ENCODE measurements around the gene ZBTB2. TPM values are rescaled to one million over a fixed set of nuclear protein-coding genes. Genes with fewer than 3 reads are reported as not detected.

The ZBTB2 gene
- total and polyA plus RNA-seq, 2 donors (not counting 3 experiments of a cell fraction or from before 2014, with no cell fraction given): 11.8 to 13.1 TPM

GRCh38 chr6:151377095-151377494 is 14.3 kb downstream of the ZBTB2 start:
- no peaks in the 10 kb centered on the region for H3K9me1 ChIP-seq (replicated peaks; ENCODE audit: control insufficient read depth, extremely low read depth, insufficient read depth, low read length)
- intact Hi-C loops (cut with micrococcal nuclease): no loop called here
- peaks cover 51% of the 10 kb centered on the region for H3K79me2 ChIP-seq (ENCODE audit: control insufficient read depth, insufficient read depth, low read length)
- no peak overlapping the region for H2AFZ ChIP-seq (ENCODE audit: low read depth, low read length)
- dilution Hi-C loops (cut with MboI; ENCODE audit: extremely low pct_ligation_motif_present, low sequenced_read_pairs): no loop called here
- no peak overlapping the region for H3K9ac ChIP-seq (replicated peaks; ENCODE audit: extremely low read depth, insufficient read depth, low read length)
- no peak for TF ChIP-seq GATA2 (IDR thresholded peaks at IDR 0.05; ENCODE audit: insufficient read depth, insufficient read length, low read depth, low read length)
- TF ChIP-seq POLR2AphosphoS5 (IDR thresholded peaks at IDR 0.05; ENCODE audit: insufficient read depth, low read depth, low read length): no peak
- no peak for TF ChIP-seq JUN (IDR thresholded peaks at IDR 0.05; ENCODE audit: borderline replicate concordance, insufficient read depth, insufficient read length, low read depth)
- no peak for TF ChIP-seq EZH2 (IDR thresholded peaks at IDR 0.05; ENCODE audit: borderline replicate concordance, low read depth, low read length, severe bottlenecking)
- TF ChIP-seq MAX (IDR thresholded peaks at IDR 0.05; ENCODE audit: insufficient read depth, insufficient read length): no peak
- TF ChIP-seq, protein P1, sequence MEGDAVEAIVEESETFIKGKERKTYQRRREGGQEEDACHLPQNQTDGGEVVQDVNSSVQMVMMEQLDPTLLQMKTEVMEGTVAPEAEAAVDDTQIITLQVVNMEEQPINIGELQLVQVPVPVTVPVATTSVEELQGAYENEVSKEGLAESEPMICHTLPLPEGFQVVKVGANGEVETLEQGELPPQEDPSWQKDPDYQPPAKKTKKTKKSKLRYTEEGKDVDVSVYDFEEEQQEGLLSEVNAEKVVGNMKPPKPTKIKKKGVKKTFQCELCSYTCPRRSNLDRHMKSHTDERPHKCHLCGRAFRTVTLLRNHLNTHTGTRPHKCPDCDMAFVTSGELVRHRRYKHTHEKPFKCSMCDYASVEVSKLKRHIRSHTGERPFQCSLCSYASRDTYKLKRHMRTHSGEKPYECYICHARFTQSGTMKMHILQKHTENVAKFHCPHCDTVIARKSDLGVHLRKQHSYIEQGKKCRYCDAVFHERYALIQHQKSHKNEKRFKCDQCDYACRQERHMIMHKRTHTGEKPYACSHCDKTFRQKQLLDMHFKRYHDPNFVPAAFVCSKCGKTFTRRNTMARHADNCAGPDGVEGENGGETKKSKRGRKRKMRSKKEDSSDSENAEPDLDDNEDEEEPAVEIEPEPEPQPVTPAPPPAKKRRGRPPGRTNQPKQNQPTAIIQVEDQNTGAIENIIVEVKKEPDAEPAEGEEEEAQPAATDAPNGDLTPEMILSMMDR (IDR thresholded peaks at IDR 0.05; ENCODE audit: extremely low read depth in 1 of 2, insufficient read depth in 1 of 2, low read depth in 1 of 2, low read length in 2 of 2): no peak
- no peak for TF ChIP-seq FOS (IDR thresholded peaks at IDR 0.05; ENCODE audit: borderline replicate concordance, insufficient read depth, low read length)
- TF ChIP-seq MYC (IDR thresholded peaks at IDR 0.05; ENCODE audit: low read depth, low read length): no peak
- H3K36me3 ChIP-seq (ENCODE audit: control insufficient read depth in 2 of 2, extremely low read depth in 1 of 2, insufficient read depth in 2 of 2, low read length in 2 of 2): no peaks in the 10 kb centered on the region
- no peaks in the 10 kb centered on the region for H3K9me3 ChIP-seq (replicated peaks; ENCODE audit: control insufficient read depth, insufficient read depth, low read length)
- H3K4me1 ChIP-seq (ENCODE audit: control insufficient read depth, extremely low read depth, insufficient read depth, low read length): peaks cover 23% of the 10 kb centered on the region
- ChIA-PET POLR2A (no interaction called here), CTCF (interaction anchor here (1.0 to 1.7 kb wide), 2 partner anchors 13 to 42 kb away, joined by 3 to 7 read pairs; no protein-coding TSS in a partner anchor)
- H3K4me2 ChIP-seq (ENCODE audit: insufficient read depth, low read length): no peak overlapping the region
- FAIRE-seq (no peak), DNase-seq (ENCODE audit: low read depth, low spot score) (no peak)
- H3K27me3 ChIP-seq (ENCODE audit: control insufficient read depth in 2 of 2, insufficient read depth in 2 of 2, low read length in 2 of 2): no peaks in the 10 kb centered on the region
- no TSS peak for BruUV-seq (replicated peaks)
- no peak overlapping the region for H3K27ac ChIP-seq (ENCODE audit: insufficient read depth, low read depth, low read length)
- no peak overlapping the region for H3K4me3 ChIP-seq (replicated peaks in 1 of 3; ENCODE audit: insufficient read depth in 1 of 3, low read depth in 1 of 3, low read length in 3 of 3)
- H4K20me1 ChIP-seq (replicated peaks; ENCODE audit: control insufficient read depth, extremely low read depth, insufficient read depth, low read length): no peaks in the 10 kb centered on the region
